GM18868 (cell line): ENCODE data around the gene GOLM1.

Experiments used
- ATAC-seq: cut with Tn5 transposase; IDR thresholded peaks from one replicate; pipeline ENCODE4 v1.9.1; 2021; ENCODE audit warnings: mild to moderate bottlenecking, moderate library complexity; ENCODE audit not compliant: unreplicated experiment

GOLM1 gene

GRCh38 chr9:85994191-85994590, 105.2 kb downstream of the GOLM1 start:
- no peak for ATAC-seq

- no peak for ATAC-seq
Measured at GRCh38 chr9:85987236-85987635, 112.1 kb downstream of the GOLM1 start.

DNA sequence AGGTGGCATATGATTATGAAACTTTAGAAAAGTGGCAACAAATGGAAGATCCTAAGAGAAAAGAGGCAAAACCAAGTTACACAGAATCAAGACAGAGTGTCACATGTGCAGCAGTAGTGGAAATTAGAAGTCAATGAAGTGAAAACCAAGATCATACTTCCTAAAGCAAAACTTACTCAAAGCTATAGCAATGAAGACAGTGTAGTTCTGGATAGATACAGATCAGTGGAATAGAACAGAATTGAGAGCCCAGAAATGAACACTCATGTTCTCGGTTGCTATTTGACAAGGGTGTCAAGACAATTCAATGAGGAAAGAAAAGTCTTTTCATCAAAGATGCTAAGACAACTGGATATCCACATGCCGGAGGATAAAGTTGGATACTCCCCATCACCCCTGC, 114.9 kb downstream of the GOLM1 start:
- no peak for ATAC-seq

- ATAC-seq, result no peak
Measured at GRCh38 chr9:85981369-85981768, 118.0 kb downstream of the GOLM1 start.

DNA sequence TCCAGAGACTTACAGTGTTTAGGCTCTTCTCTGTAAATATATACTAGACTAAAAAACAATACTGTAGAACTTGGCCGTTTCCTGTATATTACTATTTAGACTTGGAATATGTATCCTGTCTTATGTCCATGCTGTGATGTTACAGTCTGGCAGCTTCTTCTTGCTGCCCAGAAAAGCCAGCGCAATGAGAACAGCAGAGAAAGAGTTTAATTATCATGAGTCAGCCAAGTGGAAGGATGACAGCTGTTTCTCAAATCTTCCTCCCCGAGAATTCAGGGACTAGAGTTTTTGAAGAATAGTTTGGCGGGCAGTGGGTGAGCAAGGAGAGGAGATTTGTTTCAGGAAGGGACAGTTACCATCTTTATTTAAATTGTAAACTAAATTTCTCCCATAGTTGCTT, 120.9 kb downstream of the GOLM1 start:
- ATAC-seq, result no peak
